ENCODE measurements around the gene WDR26.

WDR26 gene

DNA sequence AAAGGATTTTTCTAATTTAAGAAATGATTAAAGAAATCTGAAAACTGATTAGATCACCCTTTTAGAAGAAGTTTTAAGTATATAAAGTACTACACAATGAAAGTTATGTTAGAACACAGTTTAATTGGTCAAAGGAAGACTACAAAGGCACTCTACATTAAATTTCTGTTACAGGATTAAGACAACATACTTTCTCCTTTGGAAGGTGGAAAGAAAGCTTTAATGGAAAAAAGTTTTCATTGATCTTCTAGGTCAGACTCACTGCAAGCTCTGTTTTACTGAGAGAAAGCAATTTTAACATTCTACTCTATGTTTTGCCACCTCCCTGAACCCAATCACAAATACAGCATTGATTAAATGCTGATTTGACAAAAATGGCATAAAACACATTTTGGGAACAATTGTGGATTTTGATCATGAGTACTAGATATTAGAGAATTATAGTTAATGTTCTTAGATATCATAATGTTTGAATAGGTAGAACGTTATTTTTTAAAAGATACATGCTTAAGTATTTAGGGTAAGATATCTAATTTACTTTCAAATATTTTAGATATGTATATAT is 32.0 kb downstream of the WDR26 start:
- DNase-seq (ENCODE audit: extremely low read depth in 1 of 2, low read depth in 1 of 2), result no peak

DNA sequence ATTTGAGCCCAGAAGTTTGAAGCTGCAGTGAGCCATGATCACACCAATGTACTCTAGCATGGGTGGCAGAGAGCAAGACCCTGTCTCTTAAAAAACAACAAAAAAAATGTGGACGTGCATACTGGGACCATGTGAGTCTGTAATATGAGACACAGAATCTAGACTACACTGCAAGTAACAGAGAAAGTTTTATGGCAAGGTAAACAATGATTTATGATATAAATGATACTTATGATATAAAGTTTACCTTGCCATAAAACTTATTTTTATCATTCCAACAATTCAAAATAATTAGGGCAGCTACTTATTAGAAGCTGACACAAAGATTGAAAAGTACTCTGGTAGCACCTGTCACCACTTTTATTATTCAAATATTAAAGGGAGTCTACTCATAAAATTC is 34.7 kb downstream of the WDR26 start:
- no peak for DNase-seq (ENCODE audit: extremely low read depth in 1 of 2, low read depth in 1 of 2)

DNA sequence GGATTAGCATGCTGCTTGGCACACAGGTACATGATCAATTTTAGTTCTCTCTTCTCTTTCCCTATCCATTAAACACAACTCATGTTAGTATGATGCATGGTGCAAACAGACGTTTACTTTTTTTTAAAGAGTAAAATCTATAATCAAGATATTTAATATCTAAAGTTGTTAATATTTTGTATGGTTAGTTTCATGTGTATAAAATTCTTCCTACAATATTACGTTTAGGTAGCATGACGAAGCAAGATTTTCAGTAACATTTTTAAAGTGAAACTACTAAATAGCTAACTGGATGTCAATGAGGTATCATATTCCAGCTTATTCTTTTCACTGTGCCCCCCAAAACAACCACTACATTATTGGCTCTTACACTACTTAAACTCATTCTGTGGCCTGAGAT is 41.3 kb downstream of the WDR26 start:
- DNase-seq (ENCODE audit: extremely low read depth in 1 of 2, low read depth in 1 of 2), result no peak

DNA sequence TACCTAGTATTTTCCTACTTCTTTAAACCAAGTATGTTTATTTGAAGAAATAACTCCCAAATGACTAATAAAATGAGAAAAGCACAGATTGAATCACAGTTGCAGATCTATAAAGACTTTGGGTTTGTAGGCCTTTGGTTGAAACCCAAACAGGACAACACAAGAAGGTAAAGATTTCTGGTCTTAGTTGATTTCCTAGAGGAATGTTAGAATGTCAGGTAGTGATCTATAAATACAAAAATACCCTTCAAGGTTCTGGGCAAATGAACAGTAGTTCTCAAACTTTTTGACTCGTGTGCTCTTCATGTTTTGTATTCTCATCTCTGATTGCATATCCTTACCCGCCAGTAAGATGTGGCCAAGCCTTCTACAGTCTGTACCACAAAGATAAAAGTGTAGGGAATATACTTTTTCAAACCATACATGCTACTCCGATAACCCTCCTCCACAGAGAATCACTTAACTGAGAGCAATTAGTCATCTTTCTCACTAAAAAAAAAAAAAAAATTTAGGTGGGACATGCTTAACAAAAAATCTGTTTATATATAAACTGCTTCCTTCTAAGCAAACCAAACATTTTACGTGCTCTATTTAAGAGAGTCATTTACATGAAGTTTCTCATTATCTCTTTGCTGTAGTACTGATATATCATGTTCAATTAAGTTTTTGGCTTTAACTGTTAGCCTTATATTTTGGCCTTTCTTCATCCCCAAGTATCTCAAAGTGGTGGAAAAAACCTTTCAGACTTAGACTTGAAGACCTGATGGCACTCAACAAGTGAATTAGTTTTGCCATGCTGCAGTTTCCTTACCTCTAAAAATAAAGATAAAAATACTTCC is 42.0 kb downstream of the WDR26 start:
- no peak for DNase-seq (ENCODE audit: extremely low read depth in 1 of 2, low read depth in 1 of 2)

DNA sequence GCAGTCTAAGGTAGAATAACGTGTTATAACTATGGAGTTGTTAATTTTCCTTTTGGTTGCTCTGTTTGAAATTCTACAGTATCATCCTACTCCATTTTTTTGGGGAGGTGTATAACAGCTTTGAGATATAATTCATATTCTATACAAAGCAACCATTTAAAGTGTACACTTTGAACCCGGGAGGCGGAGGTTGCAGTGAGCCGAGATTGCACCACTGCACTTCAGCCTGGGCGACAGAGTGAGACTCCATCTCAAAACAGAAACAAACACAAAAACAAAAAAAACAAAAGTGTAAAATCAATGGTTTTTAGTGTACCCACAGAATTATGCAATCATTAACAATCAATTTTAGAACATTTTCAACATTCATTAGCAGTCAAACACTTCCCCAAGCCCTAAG is 44.1 kb downstream of the WDR26 start:
- no peak for DNase-seq (ENCODE audit: extremely low read depth in 1 of 2, low read depth in 1 of 2)

DNA sequence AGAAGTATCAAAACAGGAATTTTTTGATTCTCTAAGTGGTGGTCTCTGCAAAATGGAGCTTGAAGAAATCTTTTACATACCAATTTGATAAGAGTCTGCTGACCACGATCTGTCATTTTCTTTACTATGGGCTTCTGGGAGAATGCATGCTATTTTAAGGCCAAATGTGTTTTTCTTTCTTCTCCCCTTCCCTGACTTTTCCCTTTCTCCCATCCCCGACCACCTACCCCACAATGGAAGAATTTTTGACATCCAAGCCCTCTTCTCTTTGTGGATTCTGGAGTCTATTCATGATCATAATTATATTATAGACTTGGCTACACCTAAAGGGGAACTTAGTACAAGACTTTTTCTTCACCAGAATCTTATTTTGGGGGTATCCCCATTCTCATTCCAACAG is 46.7 kb downstream of the WDR26 start:
- DNase-seq (ENCODE audit: extremely low read depth in 1 of 2, low read depth in 1 of 2), result no peak

DNA sequence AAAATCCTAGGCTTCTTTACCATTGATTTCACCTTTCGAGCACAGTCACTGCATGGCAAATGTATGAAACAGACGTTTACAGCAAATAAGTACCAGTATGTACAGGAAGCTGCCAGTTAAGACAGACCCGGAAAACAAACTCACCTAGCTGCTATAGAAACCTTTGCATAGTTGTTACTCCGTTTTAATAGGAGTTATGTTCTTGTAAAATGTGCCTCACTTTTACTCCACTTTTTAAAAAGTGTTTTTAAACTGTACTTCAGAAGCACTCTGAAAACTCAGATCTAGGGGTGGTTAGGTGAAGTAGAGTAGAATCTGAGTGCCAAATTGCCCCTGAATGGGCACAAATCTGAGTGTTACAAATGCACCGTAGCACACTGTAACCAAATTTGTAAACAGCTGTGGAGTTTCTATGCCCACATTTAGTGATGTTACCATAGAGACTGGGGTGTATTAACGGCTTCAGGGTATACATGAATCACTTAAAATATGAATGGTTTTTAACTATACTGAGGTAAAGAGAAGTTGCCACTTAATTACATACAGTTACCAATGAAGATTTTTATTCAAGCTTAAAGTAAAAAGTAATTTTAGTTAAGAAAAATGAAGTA is 47.2 kb downstream of the WDR26 start:
- no peak for DNase-seq (ENCODE audit: extremely low read depth in 1 of 2, low read depth in 1 of 2)

DNA sequence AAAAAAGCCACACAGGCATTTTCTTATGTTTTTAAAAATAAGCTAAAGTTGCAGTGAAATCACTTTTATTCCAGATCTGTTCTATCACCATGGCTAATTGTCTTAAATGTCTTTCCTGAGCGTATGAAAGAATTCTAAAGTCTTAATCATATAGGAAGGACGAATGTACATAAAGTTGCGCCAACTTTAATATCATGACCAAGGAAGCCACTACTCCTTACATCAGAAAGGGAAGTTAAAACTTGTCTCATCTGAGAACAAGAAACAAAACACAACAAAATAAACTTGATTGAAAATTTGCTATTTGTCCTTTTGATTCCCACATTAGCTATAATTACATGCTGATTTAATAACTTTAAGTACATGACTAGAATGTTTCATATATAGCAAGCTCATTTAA is 51.4 kb downstream of the WDR26 start:
- DNase-seq (ENCODE audit: extremely low read depth in 1 of 2, low read depth in 1 of 2), result no peak

DNA sequence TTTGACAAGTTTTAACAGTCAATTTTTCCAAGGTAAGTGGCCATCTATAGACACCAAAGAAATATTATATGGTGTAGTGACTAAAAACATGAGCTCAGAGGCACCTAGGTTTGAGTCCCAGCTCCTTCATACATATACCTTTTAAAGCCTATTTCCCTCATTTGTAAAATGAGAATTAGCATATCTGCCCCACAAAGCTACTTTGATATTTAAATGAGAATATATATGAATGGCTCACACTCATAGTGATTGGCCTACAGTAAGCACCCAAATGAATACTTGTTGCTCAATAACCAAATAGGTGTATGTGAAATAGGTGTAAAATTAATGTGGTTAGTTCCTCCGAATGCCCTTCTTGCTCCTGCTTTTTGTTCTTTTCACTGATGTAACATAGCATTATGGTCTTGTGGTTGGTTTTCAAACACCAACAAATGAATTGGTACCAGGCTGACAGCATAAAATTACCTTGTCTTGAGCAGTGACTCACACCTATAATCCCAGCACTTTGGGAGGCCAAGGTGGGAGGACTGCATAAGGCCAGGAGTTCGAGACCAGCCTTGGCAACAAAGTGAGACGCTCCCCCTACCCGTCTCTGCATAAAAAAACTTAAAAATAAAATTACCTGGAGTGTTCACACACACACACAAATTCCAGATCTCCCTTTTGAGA is 52.6 kb downstream of the WDR26 start:
- DNase-seq (ENCODE audit: extremely low read depth in 1 of 2, low read depth in 1 of 2), result no peak

DNA sequence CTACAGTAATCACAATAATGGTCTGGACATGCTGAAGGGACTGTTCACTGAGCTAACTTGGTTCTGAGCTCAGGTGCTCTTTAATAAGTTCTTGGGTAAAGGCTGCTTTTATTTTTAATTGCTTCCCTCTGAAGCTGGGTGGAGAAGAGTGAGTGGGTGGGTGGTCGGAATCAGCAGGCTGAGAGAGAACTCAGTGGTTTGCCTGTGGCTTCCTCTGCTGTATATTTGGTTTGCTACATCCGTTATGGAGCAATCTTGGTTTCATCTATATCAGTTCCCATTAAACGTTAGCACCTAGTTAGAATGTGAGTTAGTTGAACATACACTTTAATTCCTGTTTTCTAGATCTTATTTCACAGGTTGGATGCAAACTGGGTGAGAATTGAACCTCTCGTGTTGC is 54.6 kb downstream of the WDR26 start:
- DNase-seq (ENCODE audit: extremely low read depth in 1 of 2, low read depth in 1 of 2), result peak in 1 of 2 donors; percentile 14

DNA sequence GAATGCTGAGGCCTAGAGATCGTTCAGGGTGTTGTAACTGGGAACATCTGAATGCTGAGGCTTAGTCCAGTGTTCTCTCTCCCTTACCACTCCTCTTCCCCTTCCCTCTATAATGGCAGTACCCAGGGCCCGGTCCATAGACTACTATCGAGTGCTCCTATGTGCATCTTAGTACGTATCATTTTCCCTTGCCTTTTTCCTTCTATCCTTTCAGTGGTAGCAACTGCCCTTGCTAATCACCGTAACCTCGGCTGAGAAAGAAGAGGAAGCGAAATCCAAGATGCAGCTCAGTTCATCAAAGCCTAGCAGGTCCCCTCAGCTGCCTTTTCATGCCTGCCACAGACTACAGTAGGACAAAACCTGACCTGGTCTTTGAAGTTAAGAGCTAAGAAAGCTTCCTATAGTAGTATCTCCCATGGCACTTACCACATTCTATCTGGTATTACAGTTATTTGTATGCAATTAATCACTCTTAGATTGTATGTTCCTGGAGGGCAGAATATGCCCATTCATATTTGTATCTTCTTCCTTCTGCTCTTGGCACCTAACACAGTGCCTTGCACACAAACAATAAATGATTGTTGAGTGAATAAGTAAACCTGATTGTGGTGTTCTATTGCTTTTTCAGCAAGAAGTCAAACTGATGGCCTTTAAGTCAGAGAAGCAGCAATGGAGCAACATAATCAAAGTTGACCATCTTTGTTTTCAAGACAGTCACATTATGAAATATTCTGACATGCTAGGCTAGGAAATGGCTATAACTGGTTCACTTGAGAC is 55.6 kb downstream of the WDR26 start:
- DNase-seq (ENCODE audit: extremely low read depth in 1 of 2, low read depth in 1 of 2), result no peak

DNA sequence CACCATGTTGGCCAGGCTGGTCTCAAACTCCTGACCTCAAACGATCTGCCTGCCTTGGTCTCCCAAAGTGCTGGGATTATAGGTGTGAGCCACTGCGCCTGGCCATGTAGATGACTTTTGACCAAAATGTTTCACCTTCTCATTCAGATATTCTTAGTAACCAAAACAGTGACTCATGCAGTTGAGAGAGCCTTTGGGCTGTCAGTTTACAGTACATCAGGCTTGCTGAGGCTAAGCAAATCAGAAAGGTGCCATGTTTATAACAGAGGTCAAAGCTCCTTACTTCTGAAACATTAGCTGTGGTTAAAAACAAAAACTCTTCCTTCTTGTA is 57.0 kb downstream of the WDR26 start:
- no peak for DNase-seq (ENCODE audit: extremely low read depth in 1 of 2, low read depth in 1 of 2)

DNA sequence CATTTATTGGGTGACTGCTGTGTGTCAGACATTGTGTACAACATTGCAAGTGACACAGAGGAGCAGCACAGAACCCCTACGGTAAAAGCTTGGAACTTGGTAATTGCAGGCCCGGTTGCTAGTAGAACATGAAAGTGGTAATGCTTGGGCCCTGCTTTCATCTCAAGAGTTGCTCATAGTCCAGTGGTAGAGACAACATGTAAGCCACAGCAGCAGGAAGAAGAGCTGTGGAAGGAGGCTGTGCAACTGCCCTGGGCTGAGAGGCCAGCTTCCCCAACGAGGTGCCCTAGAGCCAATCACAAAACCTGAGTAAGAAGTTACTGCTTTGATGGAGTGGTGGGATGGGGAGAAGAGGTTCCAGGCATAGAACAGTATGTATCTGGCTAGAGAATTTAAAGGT is 59.5 kb downstream of the WDR26 start:
- DNase-seq (ENCODE audit: extremely low read depth in 1 of 2, low read depth in 1 of 2), result no peak

DNA sequence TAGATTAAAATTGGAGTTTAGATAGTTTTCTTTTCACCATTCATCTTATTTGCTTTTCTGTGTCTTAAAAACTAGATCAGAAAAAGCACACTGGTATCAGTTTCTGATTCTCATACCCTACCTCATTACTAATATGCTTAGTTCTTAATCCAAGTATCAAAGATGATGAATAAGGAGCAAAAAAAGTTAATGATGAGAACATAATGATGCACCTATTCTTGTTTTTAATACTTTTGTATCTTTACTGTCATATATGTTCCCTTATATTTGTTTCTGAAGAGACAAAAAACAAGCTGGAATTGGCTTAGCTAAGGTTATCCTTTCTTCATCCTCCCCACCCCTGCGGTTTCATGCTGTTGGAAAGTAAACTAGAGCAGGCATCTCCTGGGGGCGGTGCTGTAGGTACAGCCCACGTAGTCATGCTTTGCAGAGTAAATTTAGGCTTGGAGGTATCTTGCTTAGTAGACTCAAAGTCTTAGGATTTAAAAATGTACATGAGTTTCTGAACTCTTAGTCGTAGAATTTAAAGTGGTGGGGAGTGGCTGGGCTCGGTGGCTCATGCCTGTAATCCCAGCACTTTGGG is 61.5 kb downstream of the WDR26 start:
- no peak for DNase-seq (ENCODE audit: extremely low read depth in 1 of 2, low read depth in 1 of 2)

DNA sequence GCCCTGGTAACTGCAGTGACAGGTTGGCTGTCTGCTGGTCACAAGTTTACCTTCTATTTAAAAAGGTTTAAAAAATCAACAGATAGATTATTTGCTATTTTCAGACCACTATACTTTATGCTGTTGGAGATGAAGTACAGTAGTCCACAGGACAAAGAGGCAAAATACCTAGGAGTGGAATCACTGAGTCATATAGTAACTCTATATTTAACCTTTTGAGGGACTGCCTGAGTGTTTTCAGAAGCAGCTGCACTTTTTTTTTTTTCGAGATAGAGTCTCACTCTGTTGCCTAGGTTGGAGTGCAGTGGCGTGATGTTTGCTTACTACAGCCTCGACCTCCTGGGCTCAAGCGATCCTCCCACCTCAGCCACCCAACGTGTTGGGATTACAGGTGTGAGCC is 66.2 kb downstream of the WDR26 start:
- DNase-seq (ENCODE audit: extremely low read depth in 1 of 2, low read depth in 1 of 2), result no peak

DNA sequence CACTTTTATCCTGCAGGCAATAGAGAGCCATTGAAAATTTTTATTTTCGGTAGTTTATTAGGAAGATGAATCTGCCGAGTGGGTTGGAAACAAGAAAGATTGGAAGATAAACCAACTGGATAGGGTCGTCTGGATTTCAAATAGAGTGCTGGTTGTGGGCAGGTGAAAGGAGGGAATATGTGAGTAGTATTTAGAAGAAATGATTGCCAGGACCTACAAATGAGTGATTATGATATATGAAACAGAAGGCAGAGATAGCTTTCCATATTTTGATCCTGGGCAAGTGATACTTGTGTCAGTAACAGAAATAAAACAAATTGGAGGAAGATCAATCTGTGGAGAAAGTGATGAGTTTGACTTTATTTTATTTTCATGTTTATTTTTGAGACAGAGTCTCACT is 75.4 kb downstream of the WDR26 start:
- no peak for DNase-seq (ENCODE audit: extremely low read depth in 1 of 2, low read depth in 1 of 2)

DNA sequence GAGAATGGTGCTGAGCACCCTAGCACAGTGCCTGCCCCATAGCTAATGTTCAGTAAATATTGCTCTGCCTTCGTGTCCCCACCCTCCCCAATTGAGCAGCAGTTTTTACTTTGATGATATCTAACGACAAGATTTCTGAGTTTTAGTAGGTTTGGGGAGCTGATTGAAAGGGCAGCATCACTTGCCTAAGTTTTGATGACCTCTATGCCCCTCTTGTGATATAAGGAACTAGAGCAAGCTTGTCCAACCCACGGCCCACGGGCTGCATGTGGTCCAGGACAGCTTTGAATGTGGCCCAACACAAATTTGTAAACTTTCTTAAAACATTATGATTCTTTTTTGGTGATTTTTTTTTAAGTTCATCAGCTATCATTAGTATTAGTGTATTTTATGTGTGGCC is 76.4 kb downstream of the WDR26 start:
- no peak for DNase-seq (ENCODE audit: extremely low read depth in 1 of 2, low read depth in 1 of 2)

DNA sequence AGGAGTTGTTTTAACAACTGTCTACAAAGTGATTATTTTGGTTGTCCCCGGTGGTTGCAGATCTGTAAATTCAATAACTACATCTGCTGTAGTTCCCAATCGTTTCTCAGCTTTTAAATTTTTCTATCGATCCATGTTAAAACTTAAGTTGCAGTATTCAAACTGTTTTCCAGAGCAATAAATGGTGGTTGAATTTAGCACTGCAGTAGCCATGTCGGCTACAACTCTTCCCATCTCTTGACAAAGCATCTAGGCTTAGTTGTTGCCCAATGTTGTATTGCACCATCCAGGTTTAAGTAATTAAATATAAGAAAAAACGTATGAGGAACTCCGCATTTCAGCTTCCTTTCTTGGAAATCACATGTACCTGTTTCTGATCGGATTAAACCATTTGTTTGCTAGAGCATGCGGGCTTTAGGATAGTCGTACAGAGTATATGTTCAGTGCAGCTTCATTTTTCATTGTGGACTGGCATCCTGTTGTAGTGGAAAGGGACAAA is 76.9 kb downstream of the WDR26 start:
- no peak for DNase-seq (ENCODE audit: extremely low read depth in 1 of 2, low read depth in 1 of 2)

DNA sequence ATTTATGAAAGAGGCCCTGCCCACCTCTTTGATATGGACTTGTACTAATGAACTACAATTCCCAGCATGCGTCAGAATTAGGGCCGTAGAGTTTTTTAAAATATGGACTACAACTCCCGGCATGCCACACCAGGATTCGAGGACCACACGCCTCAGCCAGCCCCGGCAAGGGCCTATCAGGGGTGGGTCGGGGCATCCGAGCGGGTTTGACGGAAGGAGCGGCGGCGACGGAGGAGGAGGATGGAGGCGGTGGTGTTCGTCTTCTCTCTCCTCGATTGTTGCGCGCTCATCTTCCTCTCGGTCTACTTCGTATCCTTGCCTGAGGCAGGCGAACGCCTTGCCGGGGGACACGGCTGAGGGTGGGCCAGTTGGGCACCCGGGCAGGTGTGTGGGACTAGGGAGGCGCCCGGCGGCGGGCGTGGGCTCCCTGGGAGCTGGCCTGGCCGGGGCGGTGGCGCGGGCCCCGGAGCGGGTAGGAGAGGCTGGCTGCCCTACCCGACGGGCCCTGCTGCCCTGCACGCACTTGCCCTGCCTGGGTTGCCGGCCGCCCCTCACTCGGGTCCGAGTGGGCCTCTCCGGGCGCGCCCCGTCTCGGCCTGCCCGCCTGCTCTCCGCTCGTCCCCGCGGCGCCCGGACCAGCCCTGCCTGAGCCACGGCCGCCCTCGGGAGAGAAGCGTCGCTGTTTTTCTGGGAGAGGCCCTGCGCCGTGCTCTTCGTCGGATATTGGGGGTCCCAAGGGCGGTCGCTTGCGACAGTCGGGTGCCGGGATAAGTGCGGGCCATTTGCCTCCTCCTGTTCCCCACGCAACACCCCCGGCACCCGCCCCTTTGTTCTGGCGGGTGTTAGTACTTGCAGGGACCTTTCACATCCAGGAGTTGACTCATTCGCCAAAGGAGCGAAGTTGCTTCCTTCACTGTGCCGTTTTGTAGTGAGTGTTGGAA is 77.6 kb downstream of the WDR26 start, which contains the start of gene CNIH4:
Gene CNIH4 (plus strand): TSS at position 195 of the 941 bp plus-strand sequence. CDS start 46 bp downstream, at position 241.
- peak; percentile 81 to 83 for DNase-seq (ENCODE audit: extremely low read depth in 1 of 2, low read depth in 1 of 2)

Measured in activated CD8-positive, alpha-beta memory T cell treated with anti-CD3 and anti-CD28 coated beads for 1 hour (primary cell).